HL-60 (cell line): ENCODE results near the gene PROM2.

ENCODE experiments used
- GABPA ChIP-seq: IDR thresholded peaks from 2 replicates; pipeline ENCODE4 v1.6.1; 2012; ENCODE audit warnings: low read depth
- POLR2AphosphoS5 ChIP-seq: IDR thresholded peaks from 2 replicates; pipeline ENCODE4 v1.6.1; 2012; ENCODE audit warnings: low read depth
- SPI1 ChIP-seq: IDR thresholded peaks from 2 replicates; pipeline ENCODE4 v1.6.1; 2012; ENCODE audit warnings: low read depth, mild to moderate bottlenecking, borderline replicate concordance
- TF ChIP-seq, protein P1 (sequence below): IDR thresholded peaks from one replicate; pipeline ENCODE4 v1.5.1; 2011; ENCODE audit warnings: low read length, control low read depth, inconsistent platforms; ENCODE audit not compliant: insufficient read depth
- TF ChIP-seq, protein P2 (sequence below): IDR thresholded peaks from 2 replicates; pipeline ENCODE4 v1.6.1; 2012; ENCODE audit warnings: low read depth; ENCODE audit not compliant: insufficient replicate concordance

DNA sequence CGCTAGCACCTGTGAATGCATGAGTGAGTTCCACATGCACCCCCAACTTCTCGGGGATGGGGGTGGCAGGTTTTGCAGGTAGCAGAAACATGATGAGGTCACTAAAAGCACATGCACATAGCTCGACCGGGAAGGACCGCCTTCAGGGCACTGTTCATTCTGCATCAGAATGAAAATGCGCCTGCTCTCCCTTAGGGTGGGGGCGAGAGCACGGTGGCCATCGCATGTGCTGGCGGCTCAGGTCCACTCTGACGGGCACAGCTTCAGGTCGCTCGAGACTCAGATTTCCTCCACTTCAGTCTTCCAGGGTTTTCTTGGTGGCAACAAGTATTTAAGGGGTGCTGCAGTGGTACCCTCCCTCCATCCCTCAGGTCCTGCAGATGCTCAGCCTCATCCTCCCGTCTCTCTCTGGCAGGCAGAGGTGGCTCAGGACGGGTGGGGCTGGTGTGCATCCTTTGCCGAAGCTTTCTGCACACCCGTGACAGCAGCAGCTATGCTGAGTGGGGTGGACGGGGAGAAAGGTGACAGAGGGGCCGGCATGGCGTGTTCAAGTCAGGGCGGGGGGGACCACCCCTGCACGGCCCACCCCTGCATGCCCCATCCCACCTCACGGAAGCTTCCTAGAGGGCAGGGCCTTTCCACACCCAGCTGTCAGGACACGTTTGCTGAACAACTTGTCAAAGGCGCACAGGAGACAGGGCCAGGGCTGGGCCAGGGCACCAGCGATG, 37.7 kb downstream of the PROM2 start:
- no peak for TF ChIP-seq POLR2AphosphoS5
- TF ChIP-seq, protein P1, sequence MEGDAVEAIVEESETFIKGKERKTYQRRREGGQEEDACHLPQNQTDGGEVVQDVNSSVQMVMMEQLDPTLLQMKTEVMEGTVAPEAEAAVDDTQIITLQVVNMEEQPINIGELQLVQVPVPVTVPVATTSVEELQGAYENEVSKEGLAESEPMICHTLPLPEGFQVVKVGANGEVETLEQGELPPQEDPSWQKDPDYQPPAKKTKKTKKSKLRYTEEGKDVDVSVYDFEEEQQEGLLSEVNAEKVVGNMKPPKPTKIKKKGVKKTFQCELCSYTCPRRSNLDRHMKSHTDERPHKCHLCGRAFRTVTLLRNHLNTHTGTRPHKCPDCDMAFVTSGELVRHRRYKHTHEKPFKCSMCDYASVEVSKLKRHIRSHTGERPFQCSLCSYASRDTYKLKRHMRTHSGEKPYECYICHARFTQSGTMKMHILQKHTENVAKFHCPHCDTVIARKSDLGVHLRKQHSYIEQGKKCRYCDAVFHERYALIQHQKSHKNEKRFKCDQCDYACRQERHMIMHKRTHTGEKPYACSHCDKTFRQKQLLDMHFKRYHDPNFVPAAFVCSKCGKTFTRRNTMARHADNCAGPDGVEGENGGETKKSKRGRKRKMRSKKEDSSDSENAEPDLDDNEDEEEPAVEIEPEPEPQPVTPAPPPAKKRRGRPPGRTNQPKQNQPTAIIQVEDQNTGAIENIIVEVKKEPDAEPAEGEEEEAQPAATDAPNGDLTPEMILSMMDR = no peak
- TF ChIP-seq, protein P2, sequence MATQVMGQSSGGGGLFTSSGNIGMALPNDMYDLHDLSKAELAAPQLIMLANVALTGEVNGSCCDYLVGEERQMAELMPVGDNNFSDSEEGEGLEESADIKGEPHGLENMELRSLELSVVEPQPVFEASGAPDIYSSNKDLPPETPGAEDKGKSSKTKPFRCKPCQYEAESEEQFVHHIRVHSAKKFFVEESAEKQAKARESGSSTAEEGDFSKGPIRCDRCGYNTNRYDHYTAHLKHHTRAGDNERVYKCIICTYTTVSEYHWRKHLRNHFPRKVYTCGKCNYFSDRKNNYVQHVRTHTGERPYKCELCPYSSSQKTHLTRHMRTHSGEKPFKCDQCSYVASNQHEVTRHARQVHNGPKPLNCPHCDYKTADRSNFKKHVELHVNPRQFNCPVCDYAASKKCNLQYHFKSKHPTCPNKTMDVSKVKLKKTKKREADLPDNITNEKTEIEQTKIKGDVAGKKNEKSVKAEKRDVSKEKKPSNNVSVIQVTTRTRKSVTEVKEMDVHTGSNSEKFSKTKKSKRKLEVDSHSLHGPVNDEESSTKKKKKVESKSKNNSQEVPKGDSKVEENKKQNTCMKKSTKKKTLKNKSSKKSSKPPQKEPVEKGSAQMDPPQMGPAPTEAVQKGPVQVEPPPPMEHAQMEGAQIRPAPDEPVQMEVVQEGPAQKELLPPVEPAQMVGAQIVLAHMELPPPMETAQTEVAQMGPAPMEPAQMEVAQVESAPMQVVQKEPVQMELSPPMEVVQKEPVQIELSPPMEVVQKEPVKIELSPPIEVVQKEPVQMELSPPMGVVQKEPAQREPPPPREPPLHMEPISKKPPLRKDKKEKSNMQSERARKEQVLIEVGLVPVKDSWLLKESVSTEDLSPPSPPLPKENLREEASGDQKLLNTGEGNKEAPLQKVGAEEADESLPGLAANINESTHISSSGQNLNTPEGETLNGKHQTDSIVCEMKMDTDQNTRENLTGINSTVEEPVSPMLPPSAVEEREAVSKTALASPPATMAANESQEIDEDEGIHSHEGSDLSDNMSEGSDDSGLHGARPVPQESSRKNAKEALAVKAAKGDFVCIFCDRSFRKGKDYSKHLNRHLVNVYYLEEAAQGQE = no peak
- TF ChIP-seq SPI1 = no peak
- TF ChIP-seq GABPA = no peak
